Stimulated activated CD4-positive, alpha-beta T cell treated with anti-CD3 and anti-CD28 coated beads, Interleukin-4, amount 100 ng/mL, for 4 hours (primary cell): ENCODE measurements around the gene RUSF1.
"Not testable (repeated sequence)": the region's sequence is repeated elsewhere in the genome, so short reads cannot be mapped to it uniquely, and the experiment has no call there.

Experiments
- DNase-seq, 2 experiments: peaks; one replicate each; pipeline ENCODE4 v3.0.0-alpha.2; 2020

RUSF1 gene

DNA sequence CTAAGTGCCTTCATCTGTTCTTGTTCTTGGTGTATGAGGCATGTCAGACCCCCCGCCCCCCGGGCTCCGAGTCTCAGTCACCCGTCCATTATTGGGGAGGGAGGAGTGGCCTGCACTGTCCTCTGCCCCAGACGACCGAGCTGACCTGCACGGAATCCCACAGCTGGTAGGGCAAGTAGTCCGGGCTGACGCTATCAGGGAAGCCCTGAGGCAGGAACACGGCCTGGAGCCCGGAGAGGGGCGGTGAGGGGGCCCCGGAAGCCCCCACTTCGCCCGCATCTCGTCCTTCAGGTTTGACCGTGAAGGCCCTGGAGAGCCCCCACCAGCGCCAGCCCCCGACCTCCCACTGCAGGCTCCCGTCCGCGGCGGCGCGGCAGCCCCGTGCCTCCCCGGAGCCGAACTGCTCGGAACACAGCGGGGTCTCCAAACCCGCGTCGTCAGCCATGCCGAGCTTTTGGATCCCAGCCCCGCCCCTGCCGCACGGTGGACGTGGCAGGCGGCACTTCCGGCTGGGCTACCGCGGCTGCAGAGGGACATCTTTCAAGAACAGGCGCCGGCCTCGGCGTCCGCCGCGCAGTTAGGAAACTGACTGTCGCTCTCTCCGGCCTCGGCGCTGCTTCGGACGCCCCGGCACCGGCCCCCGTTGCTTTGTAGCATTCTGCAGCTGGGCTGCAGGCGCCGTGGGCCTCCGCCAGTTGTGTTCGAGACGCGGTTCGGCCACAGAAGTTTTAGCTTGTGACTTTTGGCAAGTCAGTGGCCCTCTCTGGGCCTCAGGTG, at the start of gene RUSF1:
RUSF1 (minus strand) TSS at position 463 of the 777 bp plus-strand sequence; CDS start at position 445, 18 bp downstream.
- DNase-seq: peak; percentile 78 to 84

DNA sequence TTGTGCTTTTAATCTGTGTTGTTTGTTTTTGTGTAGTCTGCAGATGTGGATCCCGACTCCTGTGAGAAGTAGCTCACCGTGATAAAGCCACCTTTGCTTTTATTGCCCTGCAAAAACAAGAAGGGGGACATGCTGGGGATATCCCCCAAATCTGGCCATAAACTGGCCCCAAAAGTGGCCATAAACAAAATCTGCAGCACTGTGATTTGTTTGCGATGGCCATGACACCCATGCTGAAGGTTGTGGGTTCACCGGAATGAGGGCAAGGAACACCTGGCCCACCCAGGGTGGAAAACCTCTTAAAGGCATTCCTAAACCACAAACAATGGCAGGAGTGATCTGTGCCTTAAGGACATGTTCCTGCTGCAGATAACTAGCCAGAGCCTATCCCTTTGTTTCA, 34.6 kb upstream of the RUSF1 start:
- DNase-seq: no peak

DNA sequence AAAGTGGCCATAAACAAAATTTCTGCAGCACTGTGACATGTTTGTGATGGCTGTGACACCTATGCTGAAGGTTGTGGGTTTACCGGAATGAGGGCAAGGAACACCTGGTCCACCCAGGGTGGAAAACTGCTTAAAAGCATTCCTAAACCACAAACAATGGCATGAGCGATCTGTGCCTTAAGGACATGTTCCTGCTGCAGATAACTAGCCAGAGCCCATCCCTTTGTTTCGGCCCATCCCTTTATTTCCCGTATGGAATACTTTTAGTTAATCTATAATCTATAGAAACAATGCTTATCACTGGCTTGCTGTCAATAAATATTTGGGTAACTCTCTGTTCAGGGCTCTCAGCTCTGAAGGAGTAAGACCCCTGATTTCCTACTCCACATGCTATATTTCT, 31.6 kb upstream of the RUSF1 start:
- not testable (repeated sequence) for DNase-seq

DNA sequence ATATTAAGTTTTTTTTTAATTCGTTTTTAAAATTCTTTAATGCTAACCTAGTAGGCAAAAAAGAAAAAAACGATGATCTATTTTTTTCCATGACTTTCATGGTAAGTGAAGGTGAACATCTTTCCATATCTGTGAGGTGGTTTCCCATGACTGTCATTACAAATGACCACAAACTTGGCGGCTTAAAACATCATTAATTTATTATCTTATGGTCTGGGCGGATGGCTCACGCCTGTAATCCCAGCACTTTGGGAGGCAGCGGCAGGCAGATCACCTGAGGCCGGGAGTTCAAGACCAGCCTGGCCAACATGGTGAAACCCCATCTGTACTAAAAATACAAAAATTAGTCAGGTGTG, 30.0 kb upstream of the RUSF1 start:
- DNase-seq: not testable (repeated sequence)

DNA sequence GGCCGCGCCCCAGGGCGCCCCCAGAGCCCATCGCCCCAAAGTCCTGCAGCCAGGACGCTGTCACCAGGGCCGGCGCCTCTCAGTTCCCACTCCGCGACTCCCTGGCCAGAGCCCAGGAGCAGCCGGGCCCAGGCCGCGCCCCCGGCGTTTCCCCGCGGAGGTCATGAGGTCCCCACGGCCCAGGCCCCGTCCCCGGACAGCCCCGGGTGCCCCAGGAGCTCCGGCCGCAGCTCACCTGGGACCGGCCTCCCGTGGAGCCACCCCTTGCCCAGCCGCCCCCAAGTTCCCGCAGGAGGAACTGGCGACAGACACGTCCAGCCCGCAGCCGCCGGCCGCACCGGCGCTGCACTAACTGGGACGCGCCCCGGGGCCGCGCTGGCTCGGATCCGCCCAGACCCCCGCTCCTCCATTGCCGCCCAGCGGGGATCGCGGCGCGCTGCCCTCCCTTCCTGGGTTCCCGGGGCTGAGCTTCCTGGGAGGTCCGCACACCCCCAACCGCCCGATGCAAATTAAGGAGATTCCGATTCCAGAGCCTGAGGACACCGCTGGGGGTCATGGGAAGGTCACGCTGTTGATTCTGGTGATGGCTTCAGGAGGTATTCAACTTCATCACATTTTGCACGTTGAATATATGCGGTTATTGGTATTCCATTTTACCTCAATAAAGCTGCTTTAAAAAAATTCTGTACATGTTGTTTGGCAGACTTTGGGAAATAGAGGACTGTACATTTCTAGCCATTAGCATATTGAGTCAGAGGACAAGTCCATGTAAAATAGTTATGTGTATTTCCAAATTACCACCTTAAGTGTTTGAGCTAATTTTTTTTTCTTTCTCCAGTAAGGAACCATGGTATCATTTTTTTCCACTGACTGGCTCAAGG, 29.4 kb upstream of the RUSF1 start:
- DNase-seq: no peak

DNA sequence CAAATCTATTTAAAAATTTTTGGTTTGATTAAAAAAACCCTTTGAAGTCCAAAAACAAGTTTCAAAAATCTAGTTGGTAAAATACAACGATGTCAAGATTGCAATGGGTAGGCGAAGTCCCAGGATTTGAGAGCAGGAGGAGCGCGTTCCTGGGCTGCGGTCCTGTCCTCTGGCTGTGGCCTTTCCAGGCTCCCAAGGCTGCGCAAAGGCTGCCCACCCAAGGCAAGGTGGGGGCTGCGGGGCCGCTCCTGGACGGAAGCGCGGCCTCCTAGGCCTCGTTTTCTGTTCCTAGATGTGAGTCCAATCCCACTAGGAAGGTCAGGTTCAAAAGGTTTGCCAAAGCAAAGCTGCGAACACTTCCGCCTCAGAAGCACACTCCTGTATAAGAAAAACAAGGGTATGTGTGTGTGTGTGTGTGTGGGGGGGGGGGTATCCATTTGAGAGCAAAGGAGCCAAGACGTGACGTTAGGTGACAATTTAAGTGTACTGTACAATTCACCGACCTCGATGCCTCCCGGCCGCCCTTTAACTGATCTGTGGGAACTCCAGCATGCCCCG, 28.7 kb upstream of the RUSF1 start:
- no peak for DNase-seq

DNA sequence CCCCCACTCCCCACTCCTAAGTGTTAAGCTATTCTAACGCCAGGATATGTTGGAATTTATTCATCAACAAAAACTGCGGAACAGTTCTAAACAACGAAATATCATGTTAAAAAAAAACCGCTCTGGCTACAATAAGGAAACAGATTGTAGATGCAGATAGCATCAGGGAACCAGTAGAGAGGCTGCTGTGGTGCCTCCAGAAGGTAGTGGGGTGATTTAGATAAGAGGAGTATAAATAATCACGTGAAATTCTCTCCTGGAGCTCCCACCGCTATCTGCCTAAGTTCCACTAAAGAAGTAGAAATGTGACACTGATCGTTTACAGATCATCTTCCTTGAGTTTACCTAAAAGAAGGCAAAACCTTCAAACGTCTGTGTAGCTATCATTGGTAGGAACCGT, 27.5 kb upstream of the RUSF1 start:
- no peak for DNase-seq

DNA sequence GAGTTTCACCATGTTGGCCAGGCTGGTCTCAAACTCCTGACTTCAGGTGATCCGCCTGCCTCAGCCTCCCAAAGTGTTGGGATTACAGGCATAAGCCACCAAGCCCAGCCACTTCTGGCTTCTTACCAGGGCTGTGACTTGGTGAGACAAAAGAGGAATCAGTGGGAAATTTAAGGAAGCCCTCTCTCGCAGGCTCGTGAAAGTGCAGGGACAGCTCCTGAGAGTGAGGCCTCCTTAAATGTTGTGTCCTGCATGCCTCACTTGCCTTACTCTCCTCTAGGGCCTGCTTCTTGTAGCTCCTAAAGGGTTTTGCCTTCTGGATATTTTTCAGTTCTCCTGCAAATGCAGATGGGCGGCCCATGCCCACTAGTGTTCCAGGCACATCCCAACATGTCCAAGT, 24.7 kb upstream of the RUSF1 start:
- no peak for DNase-seq

DNA sequence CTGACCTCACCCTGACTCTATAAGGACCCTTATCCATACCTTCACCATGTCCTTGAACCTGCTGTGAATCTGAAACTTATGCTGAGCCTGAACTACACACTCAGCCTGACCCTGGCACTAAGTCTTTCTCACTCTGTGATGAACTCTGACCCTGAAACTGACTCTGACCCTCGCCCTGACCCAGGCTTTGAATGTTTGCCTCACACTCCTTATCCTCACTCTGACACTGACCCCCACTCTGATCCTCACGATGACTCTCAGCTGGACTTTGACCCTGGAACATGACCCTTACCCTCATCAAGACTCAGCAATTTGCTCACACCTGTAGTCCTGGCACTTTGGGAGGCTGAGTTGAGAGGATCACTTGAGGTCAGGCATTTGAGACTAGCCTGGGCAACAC, 23.9 kb upstream of the RUSF1 start:
- no peak for DNase-seq

DNA sequence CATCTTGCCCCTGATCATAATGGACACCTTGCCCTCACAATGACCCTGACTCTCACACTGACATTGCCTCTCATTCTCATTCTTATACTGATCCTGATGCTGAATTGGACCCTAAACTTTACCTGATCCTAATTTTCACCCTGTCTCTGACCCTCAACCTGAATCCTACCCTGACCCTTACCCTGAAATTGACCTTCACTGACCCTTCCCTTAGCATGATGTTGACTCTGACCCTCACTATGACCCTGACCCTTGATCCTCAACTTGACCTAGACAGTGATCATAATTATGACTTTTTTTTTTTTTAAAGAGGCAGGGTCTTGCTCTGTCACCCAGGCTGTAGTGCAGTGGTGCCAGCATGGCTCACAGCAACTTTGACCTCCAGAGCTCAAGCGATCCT, 22.9 kb upstream of the RUSF1 start:
- DNase-seq: no peak

DNA sequence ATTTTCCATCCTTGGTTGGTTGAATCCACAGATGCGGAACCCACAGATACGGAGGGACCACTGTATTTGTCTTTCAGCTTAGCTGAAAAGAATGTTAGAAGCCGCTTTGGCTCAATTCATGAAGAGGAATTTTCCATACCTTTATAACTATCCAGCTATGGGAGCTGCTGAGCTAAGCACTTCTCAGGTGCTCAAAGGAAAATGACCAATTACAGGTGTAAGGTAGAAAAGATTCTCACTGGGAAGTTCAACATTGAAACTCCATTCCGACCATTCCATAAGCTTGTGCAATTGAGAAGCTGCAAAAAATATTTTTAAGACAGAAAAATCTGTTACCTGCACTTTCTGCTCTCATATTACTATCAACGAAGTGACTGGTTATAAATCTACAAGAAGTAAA, 22.2 kb upstream of the RUSF1 start:
- no peak for DNase-seq

DNA sequence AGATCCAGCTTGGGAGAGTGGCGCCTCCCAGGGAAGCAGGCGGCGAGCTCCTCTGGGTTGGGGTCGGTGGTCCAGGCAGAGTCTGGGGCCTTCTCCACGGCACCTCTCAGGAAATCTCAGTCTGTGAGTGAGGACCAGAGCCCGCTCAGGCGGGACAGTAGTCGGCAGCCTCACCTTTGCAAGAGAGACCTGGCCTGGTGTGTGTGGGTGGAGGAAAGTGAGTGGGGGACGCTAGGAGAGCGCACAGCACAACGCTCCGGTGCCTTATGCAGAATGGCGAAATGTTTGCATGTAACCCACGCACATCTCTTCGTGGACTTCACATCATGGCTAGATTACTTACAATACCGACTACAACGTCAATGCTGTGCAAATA, 21.7 kb upstream of the RUSF1 start:
- no peak for DNase-seq

DNA sequence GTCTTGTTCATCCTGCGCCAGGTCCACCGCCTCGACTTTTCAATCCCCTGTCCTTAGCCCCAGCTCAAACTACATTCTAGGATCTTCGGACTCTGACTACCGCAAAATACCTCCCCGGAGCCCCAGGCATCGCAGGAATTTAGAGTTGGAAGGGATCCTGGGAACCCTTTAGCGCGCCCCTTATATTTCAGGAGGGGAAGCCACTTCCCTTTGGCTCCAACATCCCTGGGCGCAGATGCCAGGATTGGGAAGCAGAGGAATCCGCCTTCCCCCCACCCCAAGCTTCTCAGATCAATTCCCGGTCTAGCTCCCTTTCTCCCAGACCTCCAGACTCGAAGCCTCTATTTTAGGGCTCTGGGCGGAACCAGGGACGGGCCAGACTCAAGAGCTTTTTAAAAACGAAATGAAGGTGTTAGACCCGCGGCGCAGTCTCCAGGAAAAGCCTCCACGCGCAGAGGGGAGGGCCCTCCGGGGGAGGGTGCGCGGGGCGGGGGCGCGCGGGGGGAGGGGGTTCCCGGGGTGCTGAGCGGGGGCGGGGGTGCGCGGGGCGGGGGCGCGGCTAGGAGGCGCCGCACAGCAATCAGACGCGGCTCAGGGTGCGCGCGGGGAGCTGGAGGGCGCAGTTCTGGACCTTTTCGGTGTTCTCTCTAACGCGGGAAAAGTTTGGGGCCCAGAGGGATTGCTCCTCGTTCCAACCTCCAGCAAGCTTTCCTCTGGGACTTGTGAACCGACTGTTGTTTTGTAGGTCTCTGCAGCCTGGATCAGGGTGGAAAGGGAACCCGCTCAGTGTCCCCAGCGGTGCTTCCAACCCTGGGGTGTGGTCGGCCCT, 21.1 kb upstream of the RUSF1 start:
- DNase-seq: peak in 1 of 2 experiments; percentile 43

DNA sequence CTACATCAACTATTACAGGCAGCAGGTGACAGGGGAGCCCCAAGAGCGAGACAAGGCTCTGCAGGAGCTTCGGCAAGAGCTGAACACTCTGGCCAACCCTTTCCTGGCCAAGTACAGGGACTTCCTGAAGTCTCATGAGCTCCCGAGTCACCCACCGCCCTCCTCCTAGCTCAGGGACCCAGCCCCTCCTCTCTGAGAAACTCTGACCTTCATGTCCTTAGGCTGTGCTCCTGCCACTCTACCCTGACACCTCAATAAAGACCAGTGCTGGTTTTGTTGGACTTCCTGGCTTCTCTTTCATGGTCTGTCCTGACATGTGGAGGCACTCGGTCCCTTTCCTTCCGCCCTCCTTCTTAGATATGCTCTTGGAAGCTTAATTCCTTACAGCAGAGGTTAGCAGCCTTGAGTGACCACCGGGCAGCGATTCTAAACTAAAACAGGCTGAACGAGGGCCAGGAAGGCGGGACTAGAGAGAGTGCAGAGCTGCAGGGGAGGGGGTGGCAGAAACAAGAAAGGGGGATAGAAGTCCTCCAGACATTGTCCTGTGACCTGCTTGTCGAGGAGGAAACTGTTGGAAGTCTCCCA, 20.4 kb upstream of the RUSF1 start:
- DNase-seq: no peak

DNA sequence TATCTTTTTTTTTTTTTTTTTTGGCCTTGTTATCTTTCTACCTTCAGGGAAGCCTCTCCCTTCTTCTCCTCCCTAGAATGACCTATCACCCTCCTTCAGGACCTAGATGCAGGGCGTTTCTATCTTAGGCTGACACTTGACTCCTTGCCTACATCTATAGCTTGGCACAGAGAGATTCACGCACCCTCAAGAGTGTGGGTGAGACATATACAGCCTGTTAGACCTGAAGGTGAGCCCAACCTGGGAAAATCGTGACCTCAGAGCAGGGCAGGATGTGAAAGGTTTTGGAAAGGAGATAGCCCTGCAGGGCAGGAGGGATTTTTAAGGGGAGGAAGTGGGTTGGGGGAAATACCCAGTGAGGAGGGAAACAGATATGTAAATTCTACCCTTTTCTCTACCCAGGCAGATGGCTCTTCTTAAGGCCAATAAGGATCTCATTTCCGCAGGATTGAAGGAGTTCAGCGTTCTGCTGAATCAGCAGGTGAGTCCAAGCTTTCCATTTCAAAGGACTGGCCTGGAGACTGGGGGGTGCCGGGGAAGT, 19.6 kb upstream of the RUSF1 start, which contains the start of gene AHSP:
AHSP (plus strand) TSS at position 167 of the 541 bp plus-strand sequence; CDS start at position 407, 240 bp downstream.
- no peak for DNase-seq

DNA sequence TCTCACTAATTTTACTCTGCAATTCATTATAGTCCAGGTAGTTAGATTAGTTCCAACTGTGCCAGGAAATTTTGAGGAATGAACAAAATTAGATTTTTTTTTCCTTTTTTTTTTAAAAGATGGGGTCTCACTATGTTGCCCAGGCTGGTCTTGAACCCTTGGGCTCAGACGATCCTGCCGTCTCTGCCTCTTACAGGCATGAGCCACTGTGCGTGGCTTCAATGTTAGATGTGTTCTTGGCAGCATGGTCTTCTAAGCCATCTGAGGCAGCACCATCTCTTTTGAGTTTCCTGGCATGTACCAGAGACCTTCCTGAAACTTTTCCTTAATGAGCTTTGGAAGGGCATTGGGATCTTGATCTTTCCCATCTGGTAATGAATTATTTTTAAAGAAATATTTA, 16.9 kb upstream of the RUSF1 start:
- DNase-seq: no peak

DNA sequence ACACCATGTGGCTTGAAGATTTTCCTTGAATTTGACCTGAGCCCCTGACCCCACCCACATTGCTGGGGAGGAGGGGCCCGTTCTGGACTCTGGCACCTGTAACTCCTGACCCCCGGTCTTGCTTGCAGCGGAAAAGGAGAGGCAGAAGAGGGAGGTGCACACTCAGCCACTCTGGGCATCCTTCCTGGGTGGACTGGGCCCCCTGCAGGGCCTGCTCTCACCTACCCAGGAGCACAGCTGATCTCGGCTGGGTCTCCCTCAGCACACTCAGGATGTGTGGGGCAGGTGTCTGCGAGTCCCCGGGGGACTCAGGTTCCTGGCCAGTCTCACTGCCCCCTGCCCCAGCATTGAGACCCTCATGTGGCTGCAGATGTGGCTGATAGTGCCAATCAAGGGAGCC, 15.6 kb upstream of the RUSF1 start:
- DNase-seq: not testable (repeated sequence)

DNA sequence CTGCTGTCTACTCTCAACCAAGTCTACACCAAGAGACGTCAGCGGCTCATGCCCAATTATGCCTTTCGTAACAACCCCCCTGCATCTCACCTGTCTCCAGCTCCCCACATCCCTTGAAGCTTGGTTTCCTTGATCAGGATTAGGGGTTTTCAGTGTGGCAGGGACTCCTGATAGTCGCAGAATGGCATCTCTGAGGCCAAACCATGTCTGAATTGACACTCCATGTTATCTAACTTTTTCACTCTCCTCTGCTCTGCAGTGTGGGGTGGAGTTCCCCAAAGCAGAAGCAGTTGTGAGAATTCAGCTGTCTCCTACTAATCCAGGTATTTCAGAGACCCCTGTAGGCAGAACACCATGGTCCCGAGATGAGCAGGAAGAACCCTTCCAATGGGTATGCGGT, 13.9 kb upstream of the RUSF1 start:
- no peak for DNase-seq

DNA sequence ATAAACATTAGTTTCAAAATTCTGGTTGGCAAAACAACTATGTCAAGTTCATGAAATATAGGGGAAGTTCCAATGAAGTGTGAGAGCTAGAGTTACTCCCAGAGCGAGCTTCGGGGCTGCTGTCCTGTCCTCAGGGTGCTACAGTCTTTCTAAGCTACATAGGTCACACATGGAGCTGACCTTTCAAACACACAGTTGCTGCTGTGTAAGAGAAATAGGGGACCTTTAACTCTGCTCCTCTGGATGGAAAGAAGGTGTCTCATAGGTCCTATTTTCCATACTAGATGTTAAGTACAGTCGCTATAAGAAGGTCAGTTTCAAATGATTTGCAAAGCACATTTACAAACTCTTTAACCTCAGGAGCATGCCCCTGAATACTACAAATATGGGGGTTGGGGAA, 13.2 kb upstream of the RUSF1 start:
- DNase-seq: no peak

DNA sequence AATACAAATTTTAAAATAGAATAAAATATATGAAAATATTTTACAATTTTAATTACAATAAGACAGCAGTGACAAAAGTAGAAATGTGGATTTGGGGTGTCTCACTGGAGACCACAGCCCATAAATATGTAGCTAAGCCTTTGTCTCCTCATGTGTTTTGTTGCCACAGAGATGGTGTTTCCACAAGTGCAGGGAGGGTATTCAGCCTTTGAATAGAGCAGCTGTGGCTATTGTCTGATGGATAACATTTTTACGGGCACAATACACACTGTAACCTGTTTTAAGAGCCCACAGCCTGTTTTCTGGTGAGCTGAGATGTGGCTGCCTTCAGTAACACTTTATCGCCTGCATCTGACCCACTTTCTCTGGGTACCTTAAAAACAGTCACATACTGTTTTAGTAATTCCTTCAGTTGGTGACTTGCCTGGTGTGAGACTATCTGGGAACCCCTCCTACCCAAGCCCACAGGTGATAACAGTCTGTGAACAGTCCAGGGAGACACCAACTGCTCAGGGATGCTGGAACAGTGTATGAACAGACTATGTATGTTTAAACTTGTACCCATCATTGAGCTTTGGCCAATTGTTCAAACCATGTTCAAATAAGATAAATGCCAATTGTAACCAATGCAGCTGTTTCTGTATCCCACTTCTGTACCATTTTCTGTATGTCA, 11.7 kb upstream of the RUSF1 start:
- DNase-seq: no peak

DNA sequence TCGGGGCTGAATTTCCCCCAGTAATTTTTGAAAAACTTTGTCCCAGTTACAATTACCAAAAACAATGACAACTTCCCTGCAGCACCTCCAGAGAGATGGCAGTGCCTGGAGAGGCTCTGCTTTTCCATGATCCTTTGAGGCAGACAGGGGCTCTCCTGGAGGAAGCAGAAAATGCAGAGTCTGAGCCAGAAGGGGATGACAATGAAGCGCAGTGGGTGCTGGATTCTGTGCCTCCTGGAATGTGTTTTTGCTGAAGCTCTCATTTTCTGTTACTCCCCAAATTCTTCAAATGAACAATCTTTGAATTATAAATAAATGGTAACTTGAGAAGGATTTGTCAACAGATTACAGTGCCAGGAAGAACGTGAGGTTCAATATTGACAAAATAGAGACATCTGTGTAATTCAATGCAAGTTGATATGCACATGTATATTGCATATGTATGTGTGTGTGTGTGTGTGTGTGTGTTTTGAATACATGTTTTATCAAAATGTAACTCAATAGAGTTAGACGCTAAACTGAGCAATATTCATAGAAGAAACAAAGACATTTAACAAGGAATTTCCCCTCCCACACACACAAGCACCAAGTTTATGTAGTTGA, 9.7 kb upstream of the RUSF1 start:
- no peak for DNase-seq
